NCI-H2171 (cell line): ENCODE results near the gene MRPL32.

Experiments used
- DNase-seq: peaks from one replicate; lab custom pipeline; 2025; lab: John Stamatoyannopoulos, UW

MRPL32 gene

GRCh38 chr7:42928754-42929153 is 3.4 kb upstream of the MRPL32 start:
- DNase-seq, result no peak

GRCh38 chr7:42929449-42929848 is 2.7 kb upstream of the MRPL32 start:
- DNase-seq, result no peak

- DNase-seq, result no peak
Measured at GRCh38 chr7:42930889-42931288, 1.3 kb upstream of the MRPL32 start.

- DNase-seq, result no peak
Measured at GRCh38 chr7:42931447-42931833, 736 bp upstream of the MRPL32 start.

GRCh38 chr7:42932811-42933591 is 825 bp downstream of the MRPL32 start:
- DNase-seq, result no peak

GRCh38 chr7:42934291-42934690 is 2.1 kb downstream of the MRPL32 start:
- no peak for DNase-seq

GRCh38 chr7:42935861-42936260 is 3.7 kb downstream of the MRPL32 start:
- no peak for DNase-seq

- no peak for DNase-seq
Measured at GRCh38 chr7:42939457-42940240, 7.5 kb downstream of the MRPL32 start.

GRCh38 chr7:42940985-42941847 is 9.0 kb downstream of the MRPL32 start:
- DNase-seq, result peak; percentile 26

GRCh38 chr7:42945821-42946626 is 13.8 kb downstream of the MRPL32 start:
- no peak for DNase-seq

GRCh38 chr7:42946627-42946950 is 14.4 kb downstream of the MRPL32 start:
- no peak for DNase-seq

GRCh38 chr7:42947521-42947920 is 15.3 kb downstream of the MRPL32 start:
- DNase-seq, result no peak

GRCh38 chr7:42950417-42950816 is 18.2 kb downstream of the MRPL32 start:
- no peak for DNase-seq

GRCh38 chr7:42952328-42952727 is 20.2 kb downstream of the MRPL32 start:
- no peak for DNase-seq

- DNase-seq, result no peak
Measured at GRCh38 chr7:42953994-42954393, 21.8 kb downstream of the MRPL32 start.

- no peak for DNase-seq
Measured at GRCh38 chr7:42956062-42956461, 23.9 kb downstream of the MRPL32 start.

- no peak for DNase-seq
Measured at GRCh38 chr7:42959549-42959948, 27.4 kb downstream of the MRPL32 start.

GRCh38 chr7:42960762-42961161 is 28.6 kb downstream of the MRPL32 start:
- DNase-seq, result no peak

- no peak for DNase-seq
Measured at GRCh38 chr7:42961170-42961569, 29.0 kb downstream of the MRPL32 start.

GRCh38 chr7:42964293-42964692 is 32.1 kb downstream of the MRPL32 start:
- DNase-seq, result no peak

GRCh38 chr7:42964849-42965805 is 33.0 kb downstream of the MRPL32 start:
- DNase-seq, result no peak
